ENCODE results near the gene MRGPRX3. TPM values are rescaled to one million over a fixed set of nuclear protein-coding genes. Genes with fewer than 3 reads are reported as not detected.

The MRGPRX3 gene
- total and polyA plus RNA-seq, 2 of the 4 experiments (the other 2 are of a cell fraction) = not detected

- no peak within 1 kb of the TSS for H2BK120ac ChIP-seq (ENCODE audit: low read depth, low read length)
- H2BK5ac ChIP-seq (ENCODE audit: low read depth, low read length, poor library complexity, severe bottlenecking) = no peak within 1 kb of the TSS
- no peaks in the 10 kb centered on the region for H3K27me3 ChIP-seq (ENCODE audit: control insufficient read depth, insufficient read depth, low read length)
- no peaks in the 10 kb centered on the region for H3K9me3 ChIP-seq (ENCODE audit: control insufficient read depth, insufficient read depth, low read length)
- no peak within 1 kb of the TSS for H2AK9ac ChIP-seq (replicated peaks; ENCODE audit: low read depth, low read length, poor library complexity)
- H3K23ac ChIP-seq (ENCODE audit: low read depth, low read length) = no peak within 1 kb of the TSS
- H3K18ac ChIP-seq (ENCODE audit: low read depth, low read length) = no peak within 1 kb of the TSS
- no peak within 1 kb of the TSS for H3K9ac ChIP-seq (ENCODE audit: low read depth, low read length)
- H3K14ac ChIP-seq (replicated peaks; ENCODE audit: low read depth, low read length) = no peak within 1 kb of the TSS
- H2BK15ac ChIP-seq (ENCODE audit: low read depth, low read length) = no peak within 1 kb of the TSS
- H3K27ac ChIP-seq (ENCODE audit: insufficient read depth, low read length) = no peak within 1 kb of the TSS
- no peaks in the 10 kb centered on the region for H3K36me3 ChIP-seq (ENCODE audit: control insufficient read depth, insufficient read depth, low read length)
- no peak within 1 kb of the TSS for H3K4me3 ChIP-seq (ENCODE audit: insufficient read depth, low read depth, low read length)
- H4K8ac ChIP-seq (ENCODE audit: low read depth in 2 of 2, low read length in 2 of 2) = no peak within 1 kb of the TSS
- no peak within 1 kb of the TSS for H2AFZ ChIP-seq (replicated peaks; ENCODE audit: low read length, poor library complexity)
- TF ChIP-seq USF2 (IDR thresholded peaks at IDR 0.05; ENCODE audit: low read depth, low read length) = no peak
- no peak for TF ChIP-seq CEBPB (IDR thresholded peaks at IDR 0.05; ENCODE audit: low read depth, low read length)
- no peak for TF ChIP-seq MAFK (IDR thresholded peaks at IDR 0.05; ENCODE audit: low read depth, low read length)
- no peak for TF ChIP-seq MAZ (IDR thresholded peaks at IDR 0.05; ENCODE audit: borderline replicate concordance, low read depth, low read length)
- TF ChIP-seq, protein P1, sequence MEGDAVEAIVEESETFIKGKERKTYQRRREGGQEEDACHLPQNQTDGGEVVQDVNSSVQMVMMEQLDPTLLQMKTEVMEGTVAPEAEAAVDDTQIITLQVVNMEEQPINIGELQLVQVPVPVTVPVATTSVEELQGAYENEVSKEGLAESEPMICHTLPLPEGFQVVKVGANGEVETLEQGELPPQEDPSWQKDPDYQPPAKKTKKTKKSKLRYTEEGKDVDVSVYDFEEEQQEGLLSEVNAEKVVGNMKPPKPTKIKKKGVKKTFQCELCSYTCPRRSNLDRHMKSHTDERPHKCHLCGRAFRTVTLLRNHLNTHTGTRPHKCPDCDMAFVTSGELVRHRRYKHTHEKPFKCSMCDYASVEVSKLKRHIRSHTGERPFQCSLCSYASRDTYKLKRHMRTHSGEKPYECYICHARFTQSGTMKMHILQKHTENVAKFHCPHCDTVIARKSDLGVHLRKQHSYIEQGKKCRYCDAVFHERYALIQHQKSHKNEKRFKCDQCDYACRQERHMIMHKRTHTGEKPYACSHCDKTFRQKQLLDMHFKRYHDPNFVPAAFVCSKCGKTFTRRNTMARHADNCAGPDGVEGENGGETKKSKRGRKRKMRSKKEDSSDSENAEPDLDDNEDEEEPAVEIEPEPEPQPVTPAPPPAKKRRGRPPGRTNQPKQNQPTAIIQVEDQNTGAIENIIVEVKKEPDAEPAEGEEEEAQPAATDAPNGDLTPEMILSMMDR (conservative IDR thresholded peaks at IDR 0.05; ENCODE audit: low read depth, low read length) = no peak
- TF ChIP-seq SMC3 (IDR thresholded peaks at IDR 0.05; ENCODE audit: low read depth, low read length) = no peak
- no peak for TF ChIP-seq NFE2L2 (IDR thresholded peaks at IDR 0.05; ENCODE audit: low read depth, low read length)
- no peak for TF ChIP-seq BHLHE40 (IDR thresholded peaks at IDR 0.05; ENCODE audit: low read depth, low read length)
- TF ChIP-seq FOS (IDR thresholded peaks at IDR 0.05; ENCODE audit: low read depth, low read length) = no peak
- no peak for TF ChIP-seq RAD21 (IDR thresholded peaks at IDR 0.05; ENCODE audit: low read length)
- TF ChIP-seq RCOR1 (IDR thresholded peaks at IDR 0.05; ENCODE audit: insufficient replicate concordance, low read length) = no peak
- no peak for TF ChIP-seq ELK1 (IDR thresholded peaks at IDR 0.05; ENCODE audit: borderline replicate concordance, low read depth, low read length)
- TF ChIP-seq MXI1 (IDR thresholded peaks at IDR 0.05; ENCODE audit: borderline replicate concordance, low read depth, low read length) = no peak
- TF ChIP-seq POLR2A (IDR thresholded peaks at IDR 0.05; ENCODE audit: low read depth, low read length) = no peak
- TF ChIP-seq CHD1 (IDR thresholded peaks at IDR 0.05; ENCODE audit: low read depth, low read length) = no peak
- no peak for TF ChIP-seq RFX5 (IDR thresholded peaks at IDR 0.05; ENCODE audit: low read depth, low read length)
- POLR2A ChIA-PET (ENCODE audit: unreplicated experiment) = no interaction called here
- H4K5ac ChIP-seq (ENCODE audit: low read depth, low read length) = no peak within 1 kb of the TSS
- DNase-seq = no peak
- no peak within 1 kb of the TSS for H4K91ac ChIP-seq (ENCODE audit: insufficient read depth, low read depth, low read length)
- BruUV-seq (replicated peaks) = no TSS peak
- H3K4me1 ChIP-seq (ENCODE audit: control insufficient read depth, insufficient read depth, low read length) = no peaks in the 10 kb centered on the region
- no peak for ATAC-seq (ENCODE audit: low read depth)
- intact Hi-C loops (cut with micrococcal nuclease) (no loop called here), in situ Hi-C loops (cut with MboI; ENCODE audit: low sequenced_read_pairs) (no loop called here), dilution Hi-C loops (cut with HindIII; ENCODE audit: low sequenced_read_pairs, unreplicated experiment) (no loop called here)
- no peak within 1 kb of the TSS for H3K4ac ChIP-seq (ENCODE audit: low read depth, low read length)
- H3K9me1 ChIP-seq (ENCODE audit: insufficient read depth, low read length) = no peaks in the 10 kb centered on the region
- H4K20me1 ChIP-seq (ENCODE audit: insufficient read depth, low read length) = no peaks in the 10 kb centered on the region
- H3K4me2 ChIP-seq (ENCODE audit: low read depth, low read length) = no peak within 1 kb of the TSS
- CTCF ChIA-PET = no interaction called here
- no peak within 1 kb of the TSS for H3K56ac ChIP-seq (ENCODE audit: extremely low read depth, insufficient read depth, low read length)
- no peaks in the 10 kb centered on the region for H3K79me1 ChIP-seq (ENCODE audit: low read depth in 1 of 2, low read length in 2 of 2)
- H2BK20ac ChIP-seq (ENCODE audit: low read depth, low read length) = no peak within 1 kb of the TSS
- H2AK5ac ChIP-seq (ENCODE audit: low read depth, low read length) = no peak within 1 kb of the TSS
- no CpG with 5 or more reads among the region's 3 CpGs for WGBS, 2 experiments (ENCODE audit: extremely low coverage in 2 of 2, insufficient read length in 1 of 2)
Observed at GRCh38 chr11:18172666-18173065, 40.3 kb downstream of the MRGPRX3 start, which contains the start of gene MRGPRX4. MRGPRX4 (plus strand) TSS chr11:18172837; CDS start chr11:18173257, 420 bp downstream.

Data from IMR-90 (cell line).